ENCODE results near the gene BAIAP3.

DNA sequence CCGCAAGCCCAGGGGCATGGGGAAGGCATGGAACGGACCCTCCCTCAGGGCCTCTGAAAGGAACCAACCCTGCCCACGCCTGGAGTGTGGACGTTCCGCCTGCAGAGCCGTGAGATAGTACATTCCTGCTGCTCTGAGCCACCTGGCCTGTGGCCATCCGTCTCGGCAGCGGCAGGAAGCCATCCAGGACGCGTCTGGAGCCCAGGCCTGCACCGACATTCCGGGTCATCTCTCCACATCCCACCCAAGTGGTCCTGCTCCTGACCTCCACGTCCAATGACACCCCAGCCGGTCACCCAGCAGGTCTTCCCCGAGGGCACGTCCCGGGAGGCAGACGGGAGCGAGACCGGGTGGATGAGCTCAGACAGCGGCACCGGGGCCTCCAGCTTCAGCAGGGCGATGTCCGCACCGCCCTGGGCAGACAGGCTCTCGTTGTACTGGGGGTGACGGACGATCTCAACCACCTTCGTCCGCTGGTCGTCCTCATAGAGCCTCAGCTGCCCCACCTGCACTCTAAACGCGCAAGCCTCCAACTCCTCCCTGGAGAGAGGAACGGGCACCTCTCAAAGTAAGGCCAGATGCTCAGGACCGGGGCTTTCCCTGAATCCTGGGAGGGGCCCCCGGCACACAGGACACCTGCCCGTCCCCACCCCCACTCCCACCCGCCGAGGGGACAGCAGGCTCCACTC is 45.3 kb upstream of the BAIAP3 start:
- TF ChIP-seq EZH2 (IDR thresholded peaks at IDR 0.05; ENCODE audit: insufficient read depth, poor library complexity, severe bottlenecking) (no peak), EZH2phosphoT487 (IDR thresholded peaks at IDR 0.05; ENCODE audit: insufficient read depth, low read depth) (no peak)
